ENCODE data around the gene IGSF10. TPM values are rescaled to one million over a fixed set of nuclear protein-coding genes. Genes with fewer than 3 reads are reported as not detected.

IGSF10 gene
- total and polyA plus RNA-seq, 10 of the 15 experiments (the other 5 are each of a cell fraction or from before 2014, with no cell fraction given), result under 0.01 to 0.18 (median 0.03) TPM; not detected in 2

GRCh38 chr3:151503074-151503473, 42.2 kb upstream of the IGSF10 start:
- ChIA-PET POLR2A (no interaction called here), RAD21 (ENCODE audit: unreplicated experiment) (no interaction called here), CTCF (no interaction called here), SMC1A (ENCODE audit: uncharacterized antibody, unreplicated experiment) (no interaction called here)
- no TSS peak for BruUV-seq (replicated peaks)
- Histone ChIP-seq H3K27ac (ENCODE audit: control insufficient read depth, insufficient read depth) (no peak overlapping the region), H3K4me2 (ENCODE audit: control insufficient read depth, insufficient read depth) (no peak overlapping the region), H3K4me1 (ENCODE audit: control insufficient read depth, insufficient read depth, low read length) (no peaks in the 10 kb centered on the region), H3K9ac (ENCODE audit: control insufficient read depth, insufficient read depth, low read length) (no peak overlapping the region), H3K36me3 (ENCODE audit: control insufficient read depth in 2 of 2, insufficient read depth in 2 of 2, low read length in 1 of 2) (no peaks in the 10 kb centered on the region), H3K4me3 (no peak overlapping the region), H2AFZ (ENCODE audit: control insufficient read depth, low read depth, low read length) (no peak overlapping the region), H3K9me3 (replicated peaks; ENCODE audit: control insufficient read depth, insufficient read depth, low read length) (no peaks in the 10 kb centered on the region), H3K27me3 (replicated peaks in 1 of 2; ENCODE audit: control insufficient read depth in 2 of 2, insufficient read depth in 2 of 2, low read length in 1 of 2) (no peaks in the 10 kb centered on the region), H4K20me1 (ENCODE audit: control insufficient read depth, insufficient read depth) (no peaks in the 10 kb centered on the region), H3K79me2 (ENCODE audit: control insufficient read depth, insufficient read depth, low read length) (no peaks in the 10 kb centered on the region)
- in situ Hi-C loops (cut with MboI), result no loop called here
- DNase-seq (ENCODE audit: low read depth, low spot score), result no peak
- no peak for FAIRE-seq
- TF ChIP-seq TARDBP (IDR thresholded peaks at IDR 0.05; ENCODE audit: borderline replicate concordance) (no peak), CREM (IDR thresholded peaks at IDR 0.05; ENCODE audit: low read depth) (no peak), USF1 (IDR thresholded peaks at IDR 0.05; ENCODE audit: borderline replicate concordance, extremely low read length, insufficient read depth, low read depth, low read length) (no peak), CHD2 (IDR thresholded peaks at IDR 0.05; ENCODE audit: borderline replicate concordance, low read depth, low read length) (no peak)
- no peak for ATAC-seq
- 34% methylated on average over 1 of the region's 1 CpG for WGBS (ENCODE audit: insufficient coverage, insufficient replicate concordance, low lambda C conversion rate, missing lambda C conversion rate)
- intact Hi-C loops (cut with micrococcal nuclease; ENCODE audit: unreplicated experiment), result no loop called here

GRCh38 chr3:151501923-151502632, 41.2 kb upstream of the IGSF10 start:
- Histone ChIP-seq H2AFZ (ENCODE audit: control insufficient read depth, low read depth, low read length) (no peak overlapping the region), H3K27ac (ENCODE audit: control insufficient read depth, insufficient read depth) (no peak overlapping the region), H3K27me3 (replicated peaks in 1 of 2; ENCODE audit: control insufficient read depth in 2 of 2, insufficient read depth in 2 of 2, low read length in 1 of 2) (no peaks in the 10 kb centered on the region), H4K20me1 (ENCODE audit: control insufficient read depth, insufficient read depth) (no peaks in the 10 kb centered on the region), H3K4me1 (ENCODE audit: control insufficient read depth, insufficient read depth, low read length) (no peaks in the 10 kb centered on the region), H3K79me2 (ENCODE audit: control insufficient read depth, insufficient read depth, low read length) (no peaks in the 10 kb centered on the region), H3K9ac (ENCODE audit: control insufficient read depth, insufficient read depth, low read length) (no peak overlapping the region), H3K9me3 (replicated peaks; ENCODE audit: control insufficient read depth, insufficient read depth, low read length) (no peaks in the 10 kb centered on the region), H3K4me2 (ENCODE audit: control insufficient read depth, insufficient read depth) (no peak overlapping the region), H3K4me3 (no peak overlapping the region), H3K36me3 (ENCODE audit: control insufficient read depth in 2 of 2, insufficient read depth in 2 of 2, low read length in 1 of 2) (no peaks in the 10 kb centered on the region)
- 24% methylated on average over 4 of the region's 4 CpGs for WGBS (ENCODE audit: insufficient coverage, insufficient replicate concordance, low lambda C conversion rate, missing lambda C conversion rate)
- TF ChIP-seq RAD21 (IDR thresholded peaks at IDR 0.05; ENCODE audit: insufficient read depth, low read depth, low read length) (no peak), E2F8 (IDR thresholded peaks at IDR 0.05; ENCODE audit: low read depth, partially characterized antibody) (no peak)
- ChIA-PET CTCF (interaction anchor here (1.0 kb wide), 1 partner anchor 33 kb away, joined by 3 read pairs; no protein-coding TSS in a partner anchor), POLR2A (no interaction called here), RAD21 (ENCODE audit: unreplicated experiment) (no interaction called here), SMC1A (ENCODE audit: uncharacterized antibody, unreplicated experiment) (no interaction called here)
- ATAC-seq, result no peak
- no TSS peak for BruUV-seq (replicated peaks)
- no peak for FAIRE-seq
- intact Hi-C loops (cut with micrococcal nuclease; ENCODE audit: unreplicated experiment), result no loop called here
- in situ Hi-C loops (cut with MboI), result no loop called here
- no peak for DNase-seq (ENCODE audit: low read depth, low spot score)
